Ishikawa (cell line): Measurements from ENCODE around the gene ZNF446.

Source experiments
- CEBPB ChIP-seq: IDR thresholded peaks from 2 replicates; pipeline ENCODE4 v1.6.1; 2012
- CREB1 ChIP-seq: IDR thresholded peaks from 2 replicates; pipeline ENCODE4 v1.6.1; 2012; ENCODE audit warnings: low read depth
- EGR1 ChIP-seq: IDR thresholded peaks from 2 replicates; pipeline ENCODE4 v1.6.1; 2012
- EP300 ChIP-seq: IDR thresholded peaks from 2 replicates; pipeline ENCODE4 v1.6.1; 2012; ENCODE audit warnings: borderline replicate concordance
- FOXM1 ChIP-seq: IDR thresholded peaks from 2 replicates; pipeline ENCODE4 v1.6.1; 2012; ENCODE audit warnings: low read depth, borderline replicate concordance
- MAX ChIP-seq: IDR thresholded peaks from 2 replicates; pipeline ENCODE4 v1.6.1; 2012
- NFIC ChIP-seq: IDR thresholded peaks from 2 replicates; pipeline ENCODE4 v1.6.1; 2012
- RAD21 ChIP-seq: IDR thresholded peaks from 2 replicates; pipeline ENCODE4 v1.6.1; 2012; ENCODE audit warnings: low read depth
- REST ChIP-seq: IDR thresholded peaks from 2 replicates; pipeline ENCODE4 v1.6.1; 2012; ENCODE audit warnings: low read depth, mild to moderate bottlenecking
- TAF1 ChIP-seq: IDR thresholded peaks from 2 replicates; pipeline ENCODE4 v1.6.1; 2012; ENCODE audit warnings: low read depth, mild to moderate bottlenecking
- TCF12 ChIP-seq: IDR thresholded peaks from 2 replicates; pipeline ENCODE4 v1.6.1; 2012; ENCODE audit warnings: low read depth
- TEAD4 ChIP-seq: IDR thresholded peaks from 2 replicates; pipeline ENCODE4 v1.6.1; 2012
- USF1 ChIP-seq: IDR thresholded peaks from 2 replicates; pipeline ENCODE4 v1.6.1; 2012
- YY1 ChIP-seq: IDR thresholded peaks from 2 replicates; pipeline ENCODE4 v1.6.1; 2012; ENCODE audit warnings: low read depth
- ZBTB7A ChIP-seq: IDR thresholded peaks from 2 replicates; pipeline ENCODE4 v1.6.1; 2012; ENCODE audit warnings: low read depth

ZNF446 gene

GRCh38 chr19:58477130-58477529 is 978 bp downstream of the ZNF446 start:
- no peak for TF ChIP-seq YY1
- no peak for TF ChIP-seq TAF1
- TF ChIP-seq RAD21: no peak
- no peak for TF ChIP-seq FOXM1
- no peak for TF ChIP-seq REST
- no peak for TF ChIP-seq MAX
- no peak for TF ChIP-seq EGR1
- no peak for TF ChIP-seq CREB1
- no peak for TF ChIP-seq NFIC
- TF ChIP-seq ZBTB7A: no peak
- TF ChIP-seq TEAD4: no peak

GRCh38 chr19:58477871-58478270 is 1.7 kb downstream of the ZNF446 start:
- TF ChIP-seq TAF1 (no peak), MAX (no peak), TEAD4 (no peak)

- no peak for TF ChIP-seq EGR1
- TF ChIP-seq REST: no peak
- no peak for TF ChIP-seq TEAD4
- no peak for TF ChIP-seq TAF1
- TF ChIP-seq FOXM1: no peak
- TF ChIP-seq CEBPB: no peak
- no peak for TF ChIP-seq ZBTB7A
- TF ChIP-seq TCF12: no peak
- no peak for TF ChIP-seq NFIC
- no peak for TF ChIP-seq YY1
- TF ChIP-seq USF1: no peak
Measured at GRCh38 chr19:58479303-58479702, 3.2 kb downstream of the ZNF446 start.

- TF ChIP-seq CEBPB (no peak), ZBTB7A (no peak), FOXM1 (no peak), USF1 (no peak), YY1 (no peak), TCF12 (no peak), RAD21 (no peak), NFIC (no peak), CREB1 (no peak), TAF1 (no peak), TEAD4 (no peak), EP300 (no peak), EGR1 (no peak), MAX (no peak), REST (no peak)
Measured at GRCh38 chr19:58479736-58480480, 3.8 kb downstream of the ZNF446 start.

- TF ChIP-seq FOXM1 (no peak), TCF12 (no peak), REST (no peak), TEAD4 (no peak), USF1 (no peak), EP300 (no peak), CEBPB (no peak), RAD21 (no peak), EGR1 (no peak), MAX (no peak)
Measured at GRCh38 chr19:58480481-58480830, 4.3 kb downstream of the ZNF446 start.
